Measurements from ENCODE around the gene PARP6.
"Not testable (repeated sequence)": the region's sequence is repeated elsewhere in the genome, so short reads cannot be mapped to it uniquely, and the experiment has no call there.

GRCh38 chr15:72275635-72276325 is 3.4 kb upstream of the PARP6 start:
- not testable (repeated sequence) for TF ChIP-seq CTCF, POLR2A (IDR thresholded peaks at IDR 0.05)

Measured in body of pancreas (tissue), 4 donors.